HCT116 (cell line): ENCODE data around the gene CCDC187. TPM values are rescaled to one million over a fixed set of nuclear protein-coding genes. Genes with fewer than 3 reads are reported as not detected.

Experiments
- ATAC-seq: fragments of 200-7000 bp; cut with Tn5 transposase; 2 replicates; pipeline ENCODE4 v1.9.1; 2020; ENCODE audit warnings: mild to moderate bottlenecking, moderate library complexity
- BruUV-seq: library from RNA; stranded (reverse); fragments of 400-500 nt; replicated peaks from 2 replicates; lab custom pipeline; 2021; lab: Mats Ljungman, UMichigan
- CTCF ChIA-PET: fragments of 300-600 bp; sonication (Branson Sonifier 250); formaldehyde crosslinking; loops from one replicate; lab custom pipeline; 2021; ENCODE audit warnings: antibody characterized with exemption; lab: Charles Lee
- POLR2A ChIA-PET: fragments of 300-600, 350-600 bp; sonication (Branson Sonifier 250); formaldehyde crosslinking; loops from one replicate; lab custom pipeline; 2021; ENCODE audit warnings: antibody characterized with exemption; lab: Charles Lee
- RAD21 ChIA-PET, 2 experiments: fragments of 300-600 bp; sonication (Branson Sonifier 250); formaldehyde crosslinking; loops; one replicate each; lab custom pipeline; 2023; ENCODE audit warnings: low total read pairs in 2 of 2; ENCODE audit not compliant: uncharacterized antibody in 2 of 2, unreplicated experiment in 2 of 2, low non-redundant PET in 1 of 2; lab: Charles Lee
- DNase-seq: peaks from one replicate; pipeline ENCODE4 v3.0.0-alpha.2; 2010; ENCODE audit warnings: low read depth, low spot score
- H2AFZ ChIP-seq: fragments of 200-600 bp; shearing (Covaris generic), sonication (generic); 2 replicates; pipeline ENCODE4 v1.6.1; 2017; ENCODE audit warnings: low read depth, mixed run types, mixed read lengths, antibody characterized with exemption, low read length; ENCODE audit not compliant: poor library complexity, severe bottlenecking
- H3K27ac ChIP-seq: 2 replicates; pipeline ENCODE4 v1.5.1; 2012; ENCODE audit warnings: low read depth, low read length
- H3K27me3 ChIP-seq: fragments of 200-600 bp; sonication (generic); 2 replicates; pipeline ENCODE4 v1.6.1; 2016; ENCODE audit warnings: mixed run types, low read length, mixed read lengths; ENCODE audit not compliant: insufficient read depth
- H3K36me3 ChIP-seq, 2 experiments: fragments of 200-500 bp in 1 of 2; fragments of 200-600 bp in 1 of 2; sonication (Bioruptor generic) in 1 of 2; sonication (generic) in 1 of 2; 2 replicates each; pipeline versions ENCODE4 v1.5.1 to v1.6.1; 2014 to 2016; ENCODE audit warnings: low read length in 2 of 2, inconsistent platforms in 1 of 2, mixed read lengths in 1 of 2, mixed run types in 1 of 2; ENCODE audit not compliant: insufficient read depth in 2 of 2, control insufficient read depth in 1 of 2
- H3K4me1 ChIP-seq, 2 experiments: fragments of 200-600 bp in 1 of 2; sonication (generic) in 1 of 2; 2 replicates each; pipeline versions ENCODE4 v1.5.1 to v1.6.1; 2012 to 2017; ENCODE audit warnings: low read length in 2 of 2, inconsistent platforms in 1 of 2, mild to moderate bottlenecking in 1 of 2, mixed read lengths in 1 of 2, mixed run types in 1 of 2, moderate library complexity in 1 of 2; ENCODE audit not compliant: insufficient read depth in 2 of 2, control insufficient read depth in 1 of 2
- H3K4me2 ChIP-seq: fragments of 200-600 bp; sonication (generic); 2 replicates; pipeline ENCODE4 v1.6.1; 2017; ENCODE audit warnings: mixed run types, low read length, mixed read lengths
- H3K4me3 ChIP-seq, 2 experiments: fragments of 200-600 bp in 1 of 2; sonication (generic) in 1 of 2; replicated peaks in 1 of 2; 2 replicates each; pipeline ENCODE4 v1.5.1; 2011 to 2016; ENCODE audit warnings: low read length in 2 of 2, control low read depth in 1 of 2, low read depth in 1 of 2, mild to moderate bottlenecking in 1 of 2, mixed read lengths in 1 of 2, mixed run types in 1 of 2
- H3K79me2 ChIP-seq: fragments of 200-600 bp; sonication (generic); 2 replicates; pipeline ENCODE4 v1.6.1; 2017; ENCODE audit warnings: mild to moderate bottlenecking, mixed run types, low read length, moderate library complexity, mixed read lengths; ENCODE audit not compliant: insufficient read depth
- H3K9ac ChIP-seq: fragments of 200-600 bp; sonication (generic); 2 replicates; pipeline ENCODE4 v1.6.1; 2016; ENCODE audit warnings: low read length, mixed read lengths
- H3K9me2 ChIP-seq: fragments of 200-600 bp; sonication (generic), shearing (Covaris generic); 2 replicates; pipeline ENCODE4 v1.6.1; 2017; ENCODE audit warnings: mixed run types, mild to moderate bottlenecking, moderate library complexity; ENCODE audit not compliant: insufficient read depth
- H3K9me3 ChIP-seq, 2 experiments: fragments of 200-500 bp in 1 of 2; fragments of 200-600 bp in 1 of 2; sonication (Bioruptor generic) in 1 of 2; sonication (generic) in 1 of 2; 2 replicates each; pipeline ENCODE4 v1.6.1; 2014 to 2017; ENCODE audit warnings: low read length in 2 of 2, mixed read lengths in 2 of 2, inconsistent platforms in 1 of 2, low read depth in 1 of 2, mild to moderate bottlenecking in 1 of 2, mixed run types in 1 of 2, moderate library complexity in 1 of 2; ENCODE audit not compliant: control insufficient read depth in 1 of 2, insufficient read depth in 1 of 2
- H4K20me1 ChIP-seq: fragments of 200-600 bp; sonication (generic), shearing (Covaris generic); 2 replicates; pipeline ENCODE4 v1.6.1; 2017; ENCODE audit warnings: mixed run types, mild to moderate bottlenecking, moderate library complexity; ENCODE audit not compliant: insufficient read depth
- CBX3 ChIP-seq: IDR thresholded peaks from 2 replicates; pipeline ENCODE4 v1.6.1; 2012; ENCODE audit warnings: low read depth
- ELF1 ChIP-seq: IDR thresholded peaks from 2 replicates; pipeline ENCODE4 v1.6.1; 2012; ENCODE audit warnings: low read depth, borderline replicate concordance
- EZH2 ChIP-seq: fragments of 200-600 bp; sonication (generic); IDR thresholded peaks from 2 replicates; pipeline ENCODE4 v1.6.1; 2017; ENCODE audit warnings: antibody characterized with exemption, mixed run types
- FOSL1 ChIP-seq: IDR thresholded peaks from 2 replicates; pipeline ENCODE4 v1.6.1; 2012; ENCODE audit warnings: low read depth
- JUND ChIP-seq: IDR thresholded peaks from 2 replicates; pipeline ENCODE4 v1.6.1; 2012
- MAX ChIP-seq: IDR thresholded peaks from 2 replicates; pipeline ENCODE4 v1.6.1; 2012
- RAD21 ChIP-seq: IDR thresholded peaks from 2 replicates; pipeline ENCODE4 v1.6.1; 2012; ENCODE audit warnings: low read depth, mild to moderate bottlenecking
- REST ChIP-seq: IDR thresholded peaks from 2 replicates; pipeline ENCODE4 v1.6.1; 2012; ENCODE audit warnings: low read depth
- SRF ChIP-seq: IDR thresholded peaks from 2 replicates; pipeline ENCODE4 v1.6.1; 2012; ENCODE audit warnings: low read depth
- TCF7L2 ChIP-seq: IDR thresholded peaks from 2 replicates; pipeline ENCODE4 v1.7.0; 2011; ENCODE audit warnings: borderline replicate concordance, inconsistent platforms; ENCODE audit not compliant: insufficient read depth, insufficient read length; ENCODE audit errors: extremely low read depth
- YY1 ChIP-seq: IDR thresholded peaks from 2 replicates; pipeline ENCODE4 v1.6.1; 2011; ENCODE audit warnings: low read length, low read depth, moderate library complexity, mild to moderate bottlenecking; ENCODE audit not compliant: insufficient replicate concordance; ENCODE audit errors: extremely low read depth
- ZBTB33 ChIP-seq: IDR thresholded peaks from 2 replicates; pipeline ENCODE4 v1.6.1; 2011; ENCODE audit warnings: mild to moderate bottlenecking, low read length, moderate library complexity; ENCODE audit not compliant: insufficient replicate concordance; ENCODE audit errors: extremely low read depth
- intact Hi-C: fragments of 100-400 bp; cut with micrococcal nuclease; formaldehyde crosslinking; loops from 2 replicates; pipeline ENCODE4 v1.10.0; 2022
- total RNA-seq: library from RNA; stranded (reverse); gene quantifications from one replicate; pipeline ENCODE4 v1.2.1, GENCODE V29; 2021; ENCODE audit not compliant: unreplicated experiment

The CCDC187 gene
- total RNA-seq, 1 experiment from 2014 or later: 4.6 TPM

GRCh38 chr9:136295055-136295454, 8.8 kb downstream of the CCDC187 start:
- no peaks in the 10 kb centered on the region for H3K79me2 ChIP-seq
- ChIA-PET CTCF (no interaction called here), RAD21 (no interaction called here), POLR2A (no interaction called here)
- no peak overlapping the region for H2AFZ ChIP-seq
- H3K9me3 ChIP-seq: peaks cover 0 to 5% of the 10 kb centered on the region in 2 experiments; a peak in 1 of 4 replicates
- H3K4me3 ChIP-seq: no peak overlapping the region
- intact Hi-C loops: no loop called here
- ATAC-seq (no peak), DNase-seq (no peak)
- no peaks in the 10 kb centered on the region for H3K9me2 ChIP-seq
- no peak overlapping the region for H3K9ac ChIP-seq
- no peaks in the 10 kb centered on the region for H3K36me3 ChIP-seq
- no peaks in the 10 kb centered on the region for H3K27me3 ChIP-seq
- no peak overlapping the region for H3K27ac ChIP-seq
- BruUV-seq: no TSS peak
- no peak overlapping the region for H3K4me2 ChIP-seq
- TF ChIP-seq SRF: no peak
- TF ChIP-seq FOSL1: no peak
- TF ChIP-seq JUND: no peak
- no peak for TF ChIP-seq ELF1
- no peak for TF ChIP-seq ZBTB33
- no peak for TF ChIP-seq TCF7L2
- TF ChIP-seq EZH2: no peak
- TF ChIP-seq CBX3: no peak
- no peak for TF ChIP-seq RAD21
- TF ChIP-seq YY1: no peak
- TF ChIP-seq MAX: no peak
- TF ChIP-seq REST: no peak
- H4K20me1 ChIP-seq: no peaks in the 10 kb centered on the region
- peaks cover 8 to 12% of the 10 kb centered on the region in 2 experiments; a peak in 3 of 4 replicates for H3K4me1 ChIP-seq
